Spleen (tissue), 7 donors: ENCODE measurements around the gene MPP3.

ENCODE experiments used
- POLR2A ChIP-seq, 3 donors: fragments of 450-650 bp; IDR thresholded peaks; one replicate each; pipeline ENCODE4 v1.5.1; 2017; ENCODE audit warnings: antibody characterized with exemption in 3 of 3, mild to moderate bottlenecking in 1 of 3
- TF ChIP-seq, protein P1 (sequence below), 11 experiments: fragments of 200-600 bp in 7 of 11; fragments of 450-650 bp in 4 of 11; sonication (generic) in 4 of 11; IDR thresholded peaks in 8 of 11; conservative IDR thresholded peaks in 3 of 11; 1 replicate in 7 of 11; 2 replicates in 4 of 11; pipeline versions ENCODE4 v1.4.0 to v1.8.0; 2016 to 2021; ENCODE audit warnings: antibody characterized with exemption in 11 of 11, inconsistent platforms in 4 of 11, mild to moderate bottlenecking in 1 of 11
- donor health status: DM: no; HTN: no; CAD: no; lungs with moderate emphysema.
- donor health status: DM: no; HTN: no; CAD: no.
- donor health status: DM: no; HTN: no; CAD: no.

GRCh38 chr17:43826206-43826605 lies 6.7 kb downstream of the MPP3 start:
- TF ChIP-seq, protein P1, sequence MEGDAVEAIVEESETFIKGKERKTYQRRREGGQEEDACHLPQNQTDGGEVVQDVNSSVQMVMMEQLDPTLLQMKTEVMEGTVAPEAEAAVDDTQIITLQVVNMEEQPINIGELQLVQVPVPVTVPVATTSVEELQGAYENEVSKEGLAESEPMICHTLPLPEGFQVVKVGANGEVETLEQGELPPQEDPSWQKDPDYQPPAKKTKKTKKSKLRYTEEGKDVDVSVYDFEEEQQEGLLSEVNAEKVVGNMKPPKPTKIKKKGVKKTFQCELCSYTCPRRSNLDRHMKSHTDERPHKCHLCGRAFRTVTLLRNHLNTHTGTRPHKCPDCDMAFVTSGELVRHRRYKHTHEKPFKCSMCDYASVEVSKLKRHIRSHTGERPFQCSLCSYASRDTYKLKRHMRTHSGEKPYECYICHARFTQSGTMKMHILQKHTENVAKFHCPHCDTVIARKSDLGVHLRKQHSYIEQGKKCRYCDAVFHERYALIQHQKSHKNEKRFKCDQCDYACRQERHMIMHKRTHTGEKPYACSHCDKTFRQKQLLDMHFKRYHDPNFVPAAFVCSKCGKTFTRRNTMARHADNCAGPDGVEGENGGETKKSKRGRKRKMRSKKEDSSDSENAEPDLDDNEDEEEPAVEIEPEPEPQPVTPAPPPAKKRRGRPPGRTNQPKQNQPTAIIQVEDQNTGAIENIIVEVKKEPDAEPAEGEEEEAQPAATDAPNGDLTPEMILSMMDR (IDR thresholded peaks at IDR 0.05 in 8 of 11, conservative IDR thresholded peaks at IDR 0.05 in 3 of 11) = no peak
- TF ChIP-seq POLR2A (IDR thresholded peaks at IDR 0.05) = no peak
